Renal cortical epithelial cell (primary cell): ENCODE data around the gene SEC31B. TPM values are rescaled to one million over a fixed set of nuclear protein-coding genes. Genes with fewer than 3 reads are reported as not detected.

ENCODE experiments used
- DNase-seq: peaks from one replicate; pipeline ENCODE4 v3.0.0-alpha.2; 2011; ENCODE audit warnings: low read depth
- total RNA-seq: library from RNA; depleted of rRNA; stranded (reverse); fragments of >200 nt; gene quantifications from 2 replicates; pipeline ENCODE4 v1.2.3, GENCODE V29; 2014

The SEC31B gene
- total RNA-seq, result 0.17 and 3.5 TPM in 2 replicates

GRCh38 chr10:100519311-100520051, at the start of gene SEC31B:
Gene SEC31B, minus strand, starts transcription at chr10:100519861. Its CDS starts 2,909 bp downstream, at chr10:100516952.
- DNase-seq, result no peak

- DNase-seq, result no peak
Observed at GRCh38 chr10:100568912-100569311, 49.3 kb upstream of the SEC31B start.

- no peak for DNase-seq
Observed at GRCh38 chr10:100567826-100568225, 48.2 kb upstream of the SEC31B start.

GRCh38 chr10:100567249-100567648, 47.6 kb upstream of the SEC31B start:
- DNase-seq, result no peak

GRCh38 chr10:100566561-100566960, 46.9 kb upstream of the SEC31B start:
- no peak for DNase-seq

- no peak for DNase-seq
Observed at GRCh38 chr10:100565206-100565985, 45.7 kb upstream of the SEC31B start.

GRCh38 chr10:100562008-100562672, 42.5 kb upstream of the SEC31B start:
- DNase-seq, result peak; percentile 61

GRCh38 chr10:100561005-100561404, 41.3 kb upstream of the SEC31B start:
- no peak for DNase-seq

- no peak for DNase-seq
Observed at GRCh38 chr10:100560248-100560647, 40.6 kb upstream of the SEC31B start.

- peak; percentile 91 for DNase-seq
Observed at GRCh38 chr10:100554902-100555301, 35.2 kb upstream of the SEC31B start.

GRCh38 chr10:100553929-100554328, 34.3 kb upstream of the SEC31B start:
- DNase-seq, result no peak

- DNase-seq, result no peak
Observed at GRCh38 chr10:100551738-100552137, 32.1 kb upstream of the SEC31B start.

GRCh38 chr10:100551196-100551595, 31.5 kb upstream of the SEC31B start:
- no peak for DNase-seq

- no peak for DNase-seq
Observed at GRCh38 chr10:100544950-100545349, 25.3 kb upstream of the SEC31B start.

- DNase-seq, result no peak
Observed at GRCh38 chr10:100537475-100537874, 17.8 kb upstream of the SEC31B start.

GRCh38 chr10:100535715-100536353, 16.2 kb upstream of the SEC31B start, which contains the start of gene HIF1AN:
Gene HIF1AN, plus strand, starts transcription at chr10:100535943. Its CDS starts 16 bp downstream, at chr10:100535959.
- DNase-seq, result peak; percentile 90

- DNase-seq, result no peak
Observed at GRCh38 chr10:100535338-100535714, 15.7 kb upstream of the SEC31B start.

GRCh38 chr10:100534726-100535125, 15.1 kb upstream of the SEC31B start:
- DNase-seq, result no peak

GRCh38 chr10:100531761-100532160, 12.1 kb upstream of the SEC31B start:
- DNase-seq, result no peak

- peak; percentile 71 for DNase-seq
Observed at GRCh38 chr10:100529475-100530298, 10.0 kb upstream of the SEC31B start, which contains the start of gene NDUFB8. Gene NDUFB8, minus strand, starts transcription at chr10:100529871. Its CDS starts 20 bp downstream, at chr10:100529851.

- DNase-seq, result no peak
Observed at GRCh38 chr10:100528921-100529474, 9.3 kb upstream of the SEC31B start.
